ENCODE results near the gene PARP16.

PARP16 gene

GRCh38 chr15:65310431-65311137, 23.9 kb upstream of the PARP16 start:
- peak; percentile 58 to 61 for DNase-seq

- DNase-seq, result no peak
Observed at GRCh38 chr15:65309882-65310418, 23.3 kb upstream of the PARP16 start.

- no peak for DNase-seq
Observed at GRCh38 chr15:65307978-65308377, 21.3 kb upstream of the PARP16 start.

- DNase-seq, result no peak
Observed at GRCh38 chr15:65306551-65306950, 19.9 kb upstream of the PARP16 start.

GRCh38 chr15:65305776-65306175, 19.1 kb upstream of the PARP16 start:
- no peak for DNase-seq

- no peak for DNase-seq
Observed at GRCh38 chr15:65305150-65305758, 18.6 kb upstream of the PARP16 start.

GRCh38 chr15:65304381-65305149, 17.9 kb upstream of the PARP16 start, which contains the start of gene RNU5B-1:
Gene RNU5B-1, plus strand, starts transcription at chr15:65304677.
- DNase-seq, result peak; percentile 96

- peak in 1 of 2 experiments; percentile 50 for DNase-seq
Observed at GRCh38 chr15:65303687-65304380, 17.2 kb upstream of the PARP16 start.

GRCh38 chr15:65302061-65302460, 15.4 kb upstream of the PARP16 start:
- no peak for DNase-seq

- no peak for DNase-seq
Observed at GRCh38 chr15:65300924-65301441, 14.3 kb upstream of the PARP16 start.

GRCh38 chr15:65298731-65299130, 12.0 kb upstream of the PARP16 start:
- DNase-seq, result no peak

- DNase-seq, result no peak
Observed at GRCh38 chr15:65292938-65293518, 6.3 kb upstream of the PARP16 start.

- DNase-seq, result no peak
Observed at GRCh38 chr15:65290228-65290627, 3.5 kb upstream of the PARP16 start.

- DNase-seq, result no peak
Observed at GRCh38 chr15:65289261-65289854, 2.7 kb upstream of the PARP16 start.

- no peak for DNase-seq
Observed at GRCh38 chr15:65287520-65287855, 805 bp upstream of the PARP16 start.

- DNase-seq, result peak; percentile 22
Observed at GRCh38 chr15:65286069-65286703, 497 bp downstream of the PARP16 start.

- DNase-seq, result no peak
Observed at GRCh38 chr15:65285291-65286068, 1.2 kb downstream of the PARP16 start.

- DNase-seq, result no peak
Observed at GRCh38 chr15:65278480-65278879, 8.2 kb downstream of the PARP16 start.

- no peak for DNase-seq
Observed at GRCh38 chr15:65277015-65277414, 9.7 kb downstream of the PARP16 start.

- no peak for DNase-seq
Observed at GRCh38 chr15:65275728-65276126, 11.0 kb downstream of the PARP16 start.
